CD4-positive, alpha-beta T cell treated with Interleukin-15 for 1 hour (primary cell): ENCODE results near the gene ARHGAP23.

Experiments used
- DNase-seq: peaks from one replicate; pipeline ENCODE4 v3.0.0-alpha.2; 2020

ARHGAP23 gene, protein sequence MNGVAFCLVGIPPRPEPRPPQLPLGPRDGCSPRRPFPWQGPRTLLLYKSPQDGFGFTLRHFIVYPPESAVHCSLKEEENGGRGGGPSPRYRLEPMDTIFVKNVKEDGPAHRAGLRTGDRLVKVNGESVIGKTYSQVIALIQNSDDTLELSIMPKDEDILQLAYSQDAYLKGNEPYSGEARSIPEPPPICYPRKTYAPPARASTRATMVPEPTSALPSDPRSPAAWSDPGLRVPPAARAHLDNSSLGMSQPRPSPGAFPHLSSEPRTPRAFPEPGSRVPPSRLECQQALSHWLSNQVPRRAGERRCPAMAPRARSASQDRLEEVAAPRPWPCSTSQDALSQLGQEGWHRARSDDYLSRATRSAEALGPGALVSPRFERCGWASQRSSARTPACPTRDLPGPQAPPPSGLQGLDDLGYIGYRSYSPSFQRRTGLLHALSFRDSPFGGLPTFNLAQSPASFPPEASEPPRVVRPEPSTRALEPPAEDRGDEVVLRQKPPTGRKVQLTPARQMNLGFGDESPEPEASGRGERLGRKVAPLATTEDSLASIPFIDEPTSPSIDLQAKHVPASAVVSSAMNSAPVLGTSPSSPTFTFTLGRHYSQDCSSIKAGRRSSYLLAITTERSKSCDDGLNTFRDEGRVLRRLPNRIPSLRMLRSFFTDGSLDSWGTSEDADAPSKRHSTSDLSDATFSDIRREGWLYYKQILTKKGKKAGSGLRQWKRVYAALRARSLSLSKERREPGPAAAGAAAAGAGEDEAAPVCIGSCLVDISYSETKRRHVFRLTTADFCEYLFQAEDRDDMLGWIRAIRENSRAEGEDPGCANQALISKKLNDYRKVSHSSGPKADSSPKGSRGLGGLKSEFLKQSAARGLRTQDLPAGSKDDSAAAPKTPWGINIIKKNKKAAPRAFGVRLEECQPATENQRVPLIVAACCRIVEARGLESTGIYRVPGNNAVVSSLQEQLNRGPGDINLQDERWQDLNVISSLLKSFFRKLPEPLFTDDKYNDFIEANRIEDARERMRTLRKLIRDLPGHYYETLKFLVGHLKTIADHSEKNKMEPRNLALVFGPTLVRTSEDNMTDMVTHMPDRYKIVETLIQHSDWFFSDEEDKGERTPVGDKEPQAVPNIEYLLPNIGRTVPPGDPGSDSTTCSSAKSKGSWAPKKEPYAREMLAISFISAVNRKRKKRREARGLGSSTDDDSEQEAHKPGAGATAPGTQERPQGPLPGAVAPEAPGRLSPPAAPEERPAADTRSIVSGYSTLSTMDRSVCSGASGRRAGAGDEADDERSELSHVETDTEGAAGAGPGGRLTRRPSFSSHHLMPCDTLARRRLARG (N-terminal part only)

DNA sequence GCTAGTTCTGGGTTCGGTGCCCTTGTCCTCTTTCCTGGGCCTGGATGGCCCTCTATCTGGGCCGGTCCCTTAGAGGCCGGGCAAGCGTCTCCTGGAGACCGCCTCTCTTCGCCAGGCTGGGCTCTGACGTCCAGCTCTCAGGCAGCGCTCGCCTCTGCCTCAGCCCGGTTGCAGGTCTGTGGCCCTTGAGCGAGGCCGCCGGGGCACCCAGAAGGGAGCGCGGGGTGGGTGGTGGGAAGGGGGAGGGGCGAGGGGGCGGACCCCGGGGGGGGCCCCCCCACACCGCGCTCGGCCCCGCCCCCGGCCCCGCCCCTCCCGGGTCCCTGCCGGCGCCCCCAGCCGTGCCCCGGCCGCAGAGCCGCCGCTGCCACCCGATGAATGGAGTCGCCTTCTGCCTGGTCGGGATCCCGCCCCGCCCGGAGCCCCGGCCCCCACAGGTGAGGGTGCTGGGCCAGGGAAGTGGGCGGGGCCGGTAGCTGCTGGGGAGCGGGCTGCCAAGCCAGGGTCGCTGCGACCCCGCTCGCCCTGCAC lies at the start of gene ARHGAP23:
ARHGAP23 (plus strand) TSS at position 353 of the 531 bp plus-strand sequence; CDS start at position 375, 22 bp downstream.
- peak; percentile 36 for DNase-seq

DNA sequence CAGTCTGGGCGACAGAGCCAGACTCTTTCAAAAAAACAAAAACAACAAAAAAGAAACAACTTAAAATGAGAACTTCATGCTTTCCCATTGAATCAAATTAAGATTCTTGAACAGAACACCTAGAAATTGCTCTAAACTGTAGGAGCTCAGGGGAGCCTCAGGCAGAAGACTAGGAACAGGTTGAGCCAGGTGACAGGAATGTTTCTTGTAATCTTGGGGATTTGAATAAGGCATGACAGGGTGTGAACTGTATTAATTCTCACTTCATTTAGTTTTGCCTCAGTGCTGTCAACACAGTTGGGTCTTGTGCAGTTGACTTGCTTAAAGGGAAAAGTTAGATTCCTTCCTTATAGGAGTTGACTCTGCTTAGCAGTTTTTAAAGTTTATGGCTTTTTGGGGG lies 48.8 kb upstream of the ARHGAP23 start:
- no peak for DNase-seq

DNA sequence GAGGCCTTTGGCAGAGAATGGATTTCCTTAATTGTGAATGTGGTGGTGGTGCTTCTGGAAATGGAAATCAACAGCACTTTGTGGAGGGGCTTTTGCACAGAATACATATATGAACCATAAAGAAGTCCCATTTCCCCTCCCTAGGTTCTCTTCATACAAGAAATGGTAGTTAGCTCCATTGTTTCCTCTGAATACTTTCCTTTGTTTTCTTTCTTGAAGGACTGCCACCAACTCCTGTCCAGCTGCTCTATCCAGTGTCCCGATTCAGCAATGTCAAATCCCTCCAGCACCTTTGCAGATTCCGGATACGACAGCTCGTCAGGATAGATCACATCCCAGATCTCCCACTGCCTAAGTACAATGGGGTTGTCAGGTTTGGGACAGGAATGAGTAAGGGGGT lies 33.2 kb upstream of the ARHGAP23 start:
- DNase-seq: no peak

DNA sequence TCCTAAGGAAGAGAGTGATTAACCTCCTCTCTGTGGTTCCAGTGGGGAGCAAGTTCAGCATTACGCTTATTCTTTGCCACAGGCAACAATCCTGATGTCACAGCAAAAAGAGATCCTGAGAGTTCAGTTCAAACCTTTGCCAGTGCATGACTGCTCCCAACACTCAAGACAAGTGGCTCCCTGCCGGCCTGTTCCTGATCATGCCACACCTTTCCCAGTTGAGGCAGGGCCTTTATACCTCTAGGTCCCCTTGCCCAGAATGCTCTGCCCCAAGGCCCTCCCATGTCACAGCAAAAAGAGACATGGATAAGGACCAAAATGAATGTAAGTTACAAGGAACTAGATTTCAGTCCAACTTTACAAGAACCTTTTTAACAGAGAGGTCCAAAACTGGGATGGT lies 31.0 kb upstream of the ARHGAP23 start:
- DNase-seq: no peak

DNA sequence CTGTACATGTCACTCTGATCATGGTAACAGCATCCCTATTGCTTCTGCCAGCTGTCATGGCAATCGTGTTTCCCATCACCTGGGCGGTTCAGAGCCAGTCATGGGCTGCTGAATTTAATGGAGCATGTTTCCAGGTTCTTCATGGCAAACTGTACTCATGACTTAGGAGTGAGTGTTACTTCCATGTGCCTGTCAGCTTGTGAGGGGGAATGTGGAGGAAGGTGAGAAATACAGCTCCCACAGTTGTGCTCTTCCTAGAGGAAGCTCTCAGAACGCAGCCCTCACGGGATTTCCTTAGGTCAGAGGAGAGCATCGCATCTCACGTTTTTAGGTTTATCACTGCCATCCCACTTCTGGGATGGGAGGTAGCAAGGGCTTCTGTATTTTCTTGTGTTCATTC lies 28.0 kb upstream of the ARHGAP23 start:
- DNase-seq: no peak

DNA sequence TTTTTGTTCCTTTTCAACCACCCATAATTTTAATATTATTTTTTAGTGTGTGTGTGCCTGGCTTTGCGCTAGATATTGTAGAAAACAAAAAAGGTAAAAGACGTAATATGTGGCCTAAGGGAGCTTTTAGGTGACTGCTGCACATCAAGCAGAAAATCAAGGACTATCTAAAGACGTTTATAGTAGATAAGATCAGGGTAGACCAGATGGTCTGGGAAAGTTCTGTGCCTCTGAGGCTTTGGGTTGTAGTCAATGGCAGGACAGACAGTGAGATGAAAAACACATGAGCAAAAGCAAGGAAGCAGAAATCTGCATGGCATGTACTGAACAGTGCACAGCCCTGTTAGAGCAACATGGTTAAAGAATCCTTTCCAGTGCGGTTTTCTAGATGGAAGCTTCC lies 26.8 kb upstream of the ARHGAP23 start:
- no peak for DNase-seq

DNA sequence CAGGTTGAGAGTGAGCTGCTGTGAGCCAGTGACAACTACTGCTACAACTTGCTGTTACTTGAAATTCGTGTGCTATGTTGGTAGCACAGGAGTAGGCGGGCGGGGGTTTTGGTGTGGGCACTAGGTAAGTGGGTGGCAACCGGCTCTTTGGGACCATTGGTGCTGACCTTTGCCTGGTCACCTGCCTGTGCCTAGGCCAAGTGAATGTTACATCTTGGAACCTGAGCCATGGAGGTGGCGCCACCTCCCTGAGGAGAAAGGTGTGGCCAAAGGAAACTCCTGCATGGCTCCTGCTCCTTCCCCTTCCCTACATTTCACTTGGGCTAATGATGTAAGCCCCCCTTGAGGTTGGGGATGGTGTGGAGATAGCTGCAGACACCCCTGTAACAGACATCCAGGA lies 25.4 kb upstream of the ARHGAP23 start:
- no peak for DNase-seq

DNA sequence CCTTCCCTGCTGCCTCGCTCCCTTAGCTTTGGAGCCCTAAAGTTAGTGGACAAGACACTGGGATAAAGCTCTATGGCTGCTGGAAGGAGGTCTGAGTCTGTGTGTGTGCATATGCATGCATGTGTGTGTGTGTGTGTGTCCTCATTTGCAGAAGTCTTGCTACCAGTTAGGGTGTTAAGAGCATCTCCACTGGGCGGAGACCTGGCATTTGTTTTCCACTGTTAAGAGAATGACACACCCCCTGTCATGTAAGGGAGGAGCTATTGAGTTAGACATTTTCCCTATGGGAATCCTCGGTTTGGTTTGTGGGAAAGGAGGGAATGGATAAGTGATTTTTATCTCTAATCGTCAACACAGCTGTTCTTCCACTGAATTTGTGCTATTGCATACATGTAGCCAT lies 24.8 kb upstream of the ARHGAP23 start:
- no peak for DNase-seq

DNA sequence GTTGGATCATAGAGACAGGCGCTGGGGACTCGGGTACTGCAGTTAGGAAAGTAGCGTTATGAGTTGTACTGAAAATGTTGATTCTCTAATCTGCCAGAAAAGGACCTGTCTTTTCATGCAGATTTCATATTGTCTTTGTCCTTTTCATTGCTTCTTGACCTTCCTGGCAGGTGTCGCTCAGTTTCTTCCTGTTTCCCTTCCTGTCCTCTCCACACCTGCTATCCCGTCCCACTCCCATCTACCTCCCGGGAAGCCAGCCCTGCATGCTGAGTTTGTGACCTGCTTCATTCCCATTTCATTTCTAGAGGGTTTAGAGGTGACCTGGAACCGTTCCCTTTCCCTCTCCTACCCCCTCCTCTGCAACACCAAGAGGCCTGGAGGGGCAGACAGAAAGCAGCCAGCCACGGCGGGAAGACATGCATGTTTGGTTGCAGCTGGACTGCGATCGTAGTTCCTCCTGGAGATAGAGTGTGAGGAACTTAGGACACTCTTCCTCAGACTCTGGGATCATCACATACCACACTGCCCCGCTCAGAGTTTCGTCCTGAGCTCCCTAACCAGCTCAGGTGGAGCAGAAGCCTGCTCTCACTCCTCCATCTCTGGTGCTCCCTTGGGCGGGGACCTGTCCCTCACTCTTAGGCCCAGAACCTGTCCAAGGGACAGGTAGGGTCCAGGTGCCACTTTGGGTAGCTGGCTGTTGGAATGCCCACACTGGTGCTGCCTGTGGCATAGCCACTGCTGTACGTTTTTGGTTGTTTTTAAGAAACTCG lies 23.9 kb upstream of the ARHGAP23 start:
- no peak for DNase-seq

DNA sequence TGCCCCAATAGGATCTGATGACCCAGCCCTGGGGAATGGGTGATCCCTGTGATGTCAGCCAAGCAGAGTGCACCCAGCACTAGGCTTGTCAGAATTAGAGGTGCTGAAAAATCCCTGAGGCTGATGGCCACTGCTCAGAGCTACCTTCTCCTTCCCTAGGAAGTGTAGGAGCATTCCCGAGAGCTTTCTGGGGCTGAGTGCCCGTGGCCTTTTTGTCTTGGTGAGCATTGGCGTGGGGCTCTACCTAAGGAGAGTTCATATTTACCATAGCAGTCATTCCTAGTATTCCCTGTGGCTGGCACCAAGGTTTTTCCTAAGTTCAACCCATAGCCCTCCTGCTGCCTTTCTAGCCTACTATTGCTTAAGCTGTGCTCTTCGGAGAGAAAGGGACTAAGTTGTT lies 22.6 kb upstream of the ARHGAP23 start:
- no peak for DNase-seq

DNA sequence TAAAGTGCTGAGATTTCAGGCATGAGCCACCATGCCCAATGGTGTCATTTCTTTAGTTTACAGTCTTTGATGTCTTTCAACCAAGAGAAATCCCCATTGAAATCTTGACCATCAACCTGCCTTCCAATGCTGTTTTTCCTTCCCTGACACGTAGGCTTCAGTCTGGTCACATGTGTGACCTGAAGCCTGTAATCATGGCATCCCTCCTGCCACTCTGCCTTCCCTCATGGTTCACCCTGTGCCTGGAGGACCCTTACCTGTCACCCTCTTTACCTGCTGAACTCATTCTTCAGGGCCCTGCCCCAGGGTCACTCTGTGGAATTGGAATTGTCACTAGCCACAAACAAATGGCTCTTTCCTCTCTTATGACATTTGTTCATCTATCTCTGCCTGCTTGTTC lies 18.1 kb upstream of the ARHGAP23 start:
- DNase-seq: no peak

DNA sequence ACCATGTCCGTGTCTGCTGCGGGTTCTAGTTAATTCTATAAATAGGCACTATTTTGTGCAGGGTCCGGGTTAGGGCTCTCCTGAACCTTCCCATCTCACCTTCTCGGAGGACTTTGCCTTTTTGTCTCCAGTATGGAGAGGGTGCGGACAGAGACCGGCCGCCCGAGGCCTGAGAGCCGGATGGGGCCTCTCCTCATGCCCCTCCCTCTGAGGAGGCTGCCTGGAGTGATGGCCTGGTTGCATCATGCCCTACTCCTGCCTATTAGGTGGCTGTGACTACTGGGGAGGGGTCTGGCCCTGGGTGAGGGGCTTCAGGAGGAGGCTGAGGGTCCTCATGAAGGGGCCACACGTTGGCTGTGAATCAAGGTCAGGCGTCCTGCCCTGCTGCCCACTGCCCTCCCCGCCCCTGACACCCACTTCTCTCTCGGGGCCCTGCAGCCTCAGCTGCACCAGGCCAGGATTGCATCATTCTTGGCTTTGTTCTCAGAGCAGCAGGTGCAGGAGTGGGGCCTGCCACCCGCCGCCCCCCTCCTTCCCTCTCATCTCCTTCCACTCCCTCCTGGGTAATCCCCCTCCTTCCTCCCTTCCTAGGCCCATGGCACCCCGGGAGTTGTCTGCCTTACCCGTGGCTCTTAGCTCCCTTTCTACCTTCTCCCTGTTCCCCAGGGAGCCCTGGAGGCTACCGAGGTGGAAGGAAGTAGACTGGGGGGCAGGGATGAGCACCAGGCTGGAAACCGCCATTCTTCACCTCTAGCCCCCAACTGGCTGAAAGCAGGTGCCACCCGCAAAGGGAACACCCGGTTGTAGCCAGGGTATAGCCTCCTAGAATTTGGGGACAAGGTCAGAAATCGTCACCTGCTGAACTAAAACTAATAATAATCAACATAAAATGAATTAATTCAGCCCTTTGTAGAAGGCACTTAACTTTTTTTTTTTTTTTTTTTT lies 12.7 kb upstream of the ARHGAP23 start:
- DNase-seq: no peak

DNA sequence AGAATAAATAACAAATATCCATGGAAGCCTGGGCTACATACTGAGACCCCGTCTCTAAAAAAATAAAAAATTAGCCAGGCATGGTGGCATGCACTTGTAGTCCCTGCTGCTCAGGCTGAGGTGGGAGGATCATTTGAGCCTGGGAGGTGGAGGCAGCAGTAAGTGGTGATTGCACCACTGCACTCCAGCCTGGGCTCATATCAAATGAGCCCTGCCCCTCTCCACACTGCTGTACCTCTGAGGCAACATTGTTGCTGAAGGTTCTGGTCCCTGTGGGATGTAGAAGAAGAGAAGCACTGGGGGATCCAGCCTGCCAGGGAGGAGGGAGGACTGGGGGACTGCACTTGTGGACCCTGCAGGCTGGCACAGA lies 11.4 kb upstream of the ARHGAP23 start:
- no peak for DNase-seq

DNA sequence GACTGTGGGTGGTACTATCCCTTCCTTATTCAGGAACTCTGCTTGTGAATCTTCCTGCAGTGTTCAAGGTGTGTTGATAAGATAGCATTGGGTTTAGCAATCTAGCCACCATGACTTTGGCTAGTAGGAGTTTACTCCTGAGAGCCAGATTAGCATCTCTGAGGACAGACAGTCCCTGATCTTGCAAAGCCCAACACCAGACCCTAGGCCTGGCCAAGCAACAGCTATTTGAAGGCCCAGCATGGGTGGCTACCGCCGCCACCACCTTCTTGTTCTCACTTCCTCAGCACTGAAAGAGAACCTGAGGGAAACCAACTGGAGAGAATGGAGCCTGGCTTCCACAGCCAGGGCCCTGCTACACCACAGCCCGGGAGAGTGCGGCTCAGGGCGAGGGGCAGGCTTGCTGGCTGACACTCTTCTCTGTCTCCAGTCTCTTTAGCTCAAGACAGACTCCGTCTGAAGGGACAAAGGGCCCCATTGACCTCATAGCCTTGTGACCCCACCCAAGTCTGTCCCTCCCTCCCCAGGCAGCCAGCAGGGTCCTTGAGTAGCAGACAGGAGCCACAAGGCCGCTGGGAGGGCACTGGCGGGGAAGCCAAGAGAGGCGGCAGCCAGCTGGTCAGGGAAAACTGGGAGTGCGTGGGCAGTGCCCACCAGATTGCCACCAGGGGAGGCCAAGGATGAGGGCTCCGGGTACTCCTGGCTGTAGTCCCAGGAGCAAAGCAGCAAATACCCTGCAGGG lies 10.9 kb upstream of the ARHGAP23 start:
- no peak for DNase-seq

DNA sequence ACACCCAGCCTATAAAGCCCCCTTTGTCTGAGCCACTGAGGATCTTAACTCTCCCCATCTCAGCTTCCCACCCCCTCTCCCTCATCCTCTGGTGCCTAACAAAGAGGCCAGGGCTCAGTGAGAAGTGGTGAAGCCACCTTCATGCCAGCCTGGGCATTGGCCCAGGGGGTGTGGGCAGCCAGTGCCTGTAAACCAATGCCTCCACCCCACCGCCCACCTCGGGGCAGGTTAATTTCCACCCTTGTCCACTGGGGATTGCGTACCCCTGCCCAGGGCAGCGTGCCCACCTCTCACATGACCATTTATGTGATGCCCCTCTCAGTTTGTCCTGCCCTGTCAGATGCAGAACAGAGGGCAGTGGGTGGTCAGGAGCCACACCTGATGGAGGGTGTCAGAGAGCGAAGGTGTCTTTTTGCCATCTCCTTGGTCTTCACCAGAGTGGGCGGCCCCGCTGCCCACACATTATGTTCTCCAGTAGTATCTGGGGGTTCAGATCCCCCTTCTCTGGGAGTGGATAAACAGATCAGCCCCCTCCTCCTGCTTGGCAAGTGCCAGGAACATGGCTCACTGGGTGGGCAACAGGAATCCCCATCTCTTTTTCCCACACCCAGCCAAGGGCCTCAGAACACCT lies 10.1 kb upstream of the ARHGAP23 start:
- no peak for DNase-seq

DNA sequence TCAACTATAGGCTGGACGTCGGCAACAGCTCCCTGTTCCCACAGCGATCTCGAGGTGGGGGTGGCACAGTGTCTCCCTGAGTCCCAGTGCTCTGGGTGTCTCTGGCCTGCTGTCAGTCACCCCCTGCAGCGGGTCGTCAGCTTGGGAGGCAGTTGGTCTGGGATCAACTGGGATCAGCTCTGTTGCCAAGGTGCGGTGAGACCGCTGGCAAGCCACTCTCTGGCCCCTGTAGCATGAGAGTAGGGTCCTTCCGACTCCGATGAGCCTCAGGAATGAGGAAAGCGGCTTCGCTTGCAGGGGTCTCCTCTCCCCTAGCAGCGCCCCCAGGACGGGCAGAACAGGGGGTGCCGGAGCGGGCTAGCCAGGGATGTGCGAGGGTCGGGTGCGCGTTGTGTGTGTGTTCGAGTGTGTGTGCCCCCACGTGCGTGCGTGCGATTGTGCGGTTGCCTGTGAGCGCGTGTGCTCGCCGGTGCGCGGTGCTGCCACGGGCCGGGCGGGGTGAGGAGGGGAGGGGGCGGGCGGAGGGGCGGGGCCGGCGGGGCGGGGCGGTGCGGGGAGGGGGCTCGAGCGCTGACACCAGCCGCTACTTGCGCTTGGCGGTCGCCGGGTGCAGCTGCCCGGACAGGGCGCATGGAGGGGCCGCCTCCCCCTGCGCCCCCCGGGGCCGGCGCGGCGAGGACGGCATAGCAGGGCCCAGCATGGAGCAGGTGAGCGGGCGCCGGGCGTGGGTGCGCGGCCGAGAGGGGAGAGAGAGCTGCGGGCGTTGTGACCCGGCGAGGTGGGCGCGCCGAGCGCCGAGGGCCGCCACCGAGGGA lies 9.4 kb upstream of the ARHGAP23 start:
- no peak for DNase-seq

DNA sequence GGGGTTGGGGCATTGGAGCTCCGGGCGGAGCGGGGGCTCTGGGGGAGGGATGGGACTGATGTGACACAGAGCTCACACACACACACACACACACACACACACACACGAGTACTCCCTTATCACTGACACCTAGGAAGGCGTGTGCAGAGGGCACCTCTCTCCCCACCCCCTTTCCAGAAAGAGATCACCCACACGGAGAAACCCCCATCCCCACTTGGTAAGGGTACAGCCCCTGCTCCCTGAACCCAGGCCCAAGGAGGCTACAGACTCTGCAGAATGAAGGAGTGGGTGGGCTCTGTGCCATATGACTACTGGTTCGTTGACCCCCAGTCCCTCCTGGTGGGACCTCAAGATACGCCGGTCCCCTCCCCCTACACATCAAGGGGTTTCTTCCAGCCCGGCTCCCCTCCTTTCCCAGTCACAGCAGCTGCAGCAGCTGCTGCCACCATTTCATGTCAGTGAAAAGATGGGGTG lies 8.7 kb upstream of the ARHGAP23 start:
- DNase-seq: no peak

DNA sequence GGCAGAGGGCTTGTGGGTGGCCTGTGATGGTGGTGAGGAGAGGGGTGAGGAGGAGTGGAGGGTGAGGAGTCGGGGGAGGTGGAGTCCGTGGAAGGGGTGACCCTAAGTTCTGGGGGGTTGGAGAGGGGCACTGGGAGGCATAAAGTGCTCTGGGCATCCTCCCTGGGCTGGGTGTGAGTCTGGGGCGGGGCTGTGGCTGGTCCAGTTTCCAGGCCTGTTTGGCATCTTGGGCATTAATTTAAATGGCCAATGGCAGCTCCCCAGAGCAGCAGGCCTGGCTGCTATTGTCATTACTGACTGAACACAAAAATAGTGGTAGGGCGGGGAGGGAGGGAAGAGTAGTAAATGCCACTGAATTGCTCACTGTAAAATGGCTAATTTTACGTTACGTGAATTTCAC lies 7.7 kb upstream of the ARHGAP23 start:
- no peak for DNase-seq
